ENCODE data around the gene RDH16. TPM values are rescaled to one million over a fixed set of nuclear protein-coding genes. Genes with fewer than 3 reads are reported as not detected.
"Not testable (repeated sequence)": the region's sequence is repeated elsewhere in the genome, so short reads cannot be mapped to it uniquely, and the experiment has no call there.

Gene RDH16
- total RNA-seq, 4 donors from 2014 or later: 0.29 to 2.1 (median 1.3) TPM

GRCh38 chr12:56963557-56963956 lies 6.1 kb upstream of the RDH16 start:
- H3K9me3 ChIP-seq; H3K36me3 ChIP-seq; DNase-seq; intact Hi-C loops (cut with DNase I; ENCODE audit: low total_unique reads); H3K27me3 ChIP-seq; H3K27ac ChIP-seq; H3K4me3 ChIP-seq; H3K4me1 ChIP-seq: not testable (repeated sequence)

GRCh38 chr12:56962247-56962646 lies 4.8 kb upstream of the RDH16 start:
- intact Hi-C loops (cut with DNase I; ENCODE audit: low total_unique reads); H3K9me3 ChIP-seq; DNase-seq; H3K27me3 ChIP-seq; H3K4me1 ChIP-seq; H3K36me3 ChIP-seq; H3K27ac ChIP-seq; H3K4me3 ChIP-seq: not testable (repeated sequence)

GRCh38 chr12:56958422-56958821 lies 1.0 kb upstream of the RDH16 start:
- H3K4me1 ChIP-seq: no peaks in the 10 kb centered on the region
- no peaks in the 10 kb centered on the region for H3K36me3 ChIP-seq
- no peak for DNase-seq
- TF ChIP-seq CTCF (IDR thresholded peaks at IDR 0.05) (no peak), POLR2A (IDR thresholded peaks at IDR 0.05) (no peak)
- H3K27ac ChIP-seq: no peak overlapping the region
- H3K4me3 ChIP-seq: no peak overlapping the region
- no peaks in the 10 kb centered on the region for H3K9me3 ChIP-seq
- intact Hi-C loops (cut with DNase I; ENCODE audit: low total_unique reads): no loop called here
- H3K27me3 ChIP-seq: no peaks in the 10 kb centered on the region

GRCh38 chr12:56955631-56956256 lies 1.7 kb downstream of the RDH16 start:
- Histone ChIP-seq H3K27me3 (no peaks in the 10 kb centered on the region), H3K4me3 (no peak overlapping the region), H3K4me1 (no peaks in the 10 kb centered on the region), H3K36me3 (no peaks in the 10 kb centered on the region), H3K27ac (no peak overlapping the region), H3K9me3 (no peaks in the 10 kb centered on the region)
- intact Hi-C loops (cut with DNase I; ENCODE audit: low total_unique reads): no loop called here
- TF ChIP-seq POLR2A (IDR thresholded peaks at IDR 0.05) (no peak), CTCF (IDR thresholded peaks at IDR 0.05) (no peak)
- DNase-seq: no peak

GRCh38 chr12:56954958-56955355 lies 2.5 kb downstream of the RDH16 start:
- intact Hi-C loops (cut with DNase I; ENCODE audit: low total_unique reads): no loop called here
- Histone ChIP-seq H3K27ac (no peak overlapping the region), H3K27me3 (no peaks in the 10 kb centered on the region), H3K9me3 (no peaks in the 10 kb centered on the region), H3K4me1 (no peaks in the 10 kb centered on the region), H3K4me3 (no peak overlapping the region), H3K36me3 (no peaks in the 10 kb centered on the region)
- DNase-seq: no peak
- TF ChIP-seq CTCF (IDR thresholded peaks at IDR 0.05) (no peak), POLR2A (IDR thresholded peaks at IDR 0.05) (no peak)

- H3K36me3 ChIP-seq: no peaks in the 10 kb centered on the region
- H3K4me1 ChIP-seq: no peaks in the 10 kb centered on the region
- no peaks in the 10 kb centered on the region for H3K27me3 ChIP-seq
- DNase-seq: no peak
- H3K4me3 ChIP-seq: no peak overlapping the region
- H3K9me3 ChIP-seq: no peaks in the 10 kb centered on the region
- no peak overlapping the region for H3K27ac ChIP-seq
- TF ChIP-seq POLR2A (IDR thresholded peaks at IDR 0.05): no peak
- intact Hi-C loops (cut with DNase I; ENCODE audit: low total_unique reads): no loop called here
These were observed 3.1 kb downstream of the RDH16 start for GRCh38 chr12:56954057-56954957.
